Measurements from ENCODE around the gene CDK14.

DNA sequence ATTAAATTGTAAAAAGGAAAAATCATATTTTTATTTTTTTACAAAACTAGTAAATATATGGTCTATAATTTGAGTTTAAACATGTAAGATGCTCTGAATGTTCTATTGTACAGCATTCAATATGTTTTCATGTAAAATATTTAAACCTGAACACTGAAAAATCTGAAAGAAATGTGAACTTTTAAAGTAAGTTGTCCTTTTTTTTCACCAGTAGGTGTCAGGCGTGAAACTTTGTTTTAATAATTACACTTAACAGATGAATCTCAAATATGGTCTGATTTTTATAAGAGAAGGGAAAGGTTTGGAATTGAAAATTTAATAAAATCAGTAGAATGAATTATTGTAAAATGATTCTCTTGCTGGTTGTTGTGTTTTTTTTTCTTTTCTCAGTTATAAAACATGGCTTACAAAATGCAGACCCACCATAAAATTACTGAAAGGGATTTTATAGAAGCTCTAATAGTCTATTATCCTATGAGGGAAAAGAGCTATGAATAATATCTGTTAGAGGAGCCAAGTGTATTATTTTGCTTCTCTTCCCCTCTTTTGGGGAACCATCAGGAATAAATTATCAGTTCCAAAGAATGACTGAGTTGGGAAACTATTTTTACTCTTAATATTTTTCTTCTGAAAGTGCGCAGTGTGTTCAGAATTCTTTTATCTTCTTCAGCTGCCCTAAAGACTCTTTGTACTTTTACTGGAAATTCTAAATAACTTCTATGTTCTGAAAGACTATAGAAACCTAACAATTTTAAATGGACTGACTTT is 450.4 kb downstream of the CDK14 start:
- TF ChIP-seq, protein P1, sequence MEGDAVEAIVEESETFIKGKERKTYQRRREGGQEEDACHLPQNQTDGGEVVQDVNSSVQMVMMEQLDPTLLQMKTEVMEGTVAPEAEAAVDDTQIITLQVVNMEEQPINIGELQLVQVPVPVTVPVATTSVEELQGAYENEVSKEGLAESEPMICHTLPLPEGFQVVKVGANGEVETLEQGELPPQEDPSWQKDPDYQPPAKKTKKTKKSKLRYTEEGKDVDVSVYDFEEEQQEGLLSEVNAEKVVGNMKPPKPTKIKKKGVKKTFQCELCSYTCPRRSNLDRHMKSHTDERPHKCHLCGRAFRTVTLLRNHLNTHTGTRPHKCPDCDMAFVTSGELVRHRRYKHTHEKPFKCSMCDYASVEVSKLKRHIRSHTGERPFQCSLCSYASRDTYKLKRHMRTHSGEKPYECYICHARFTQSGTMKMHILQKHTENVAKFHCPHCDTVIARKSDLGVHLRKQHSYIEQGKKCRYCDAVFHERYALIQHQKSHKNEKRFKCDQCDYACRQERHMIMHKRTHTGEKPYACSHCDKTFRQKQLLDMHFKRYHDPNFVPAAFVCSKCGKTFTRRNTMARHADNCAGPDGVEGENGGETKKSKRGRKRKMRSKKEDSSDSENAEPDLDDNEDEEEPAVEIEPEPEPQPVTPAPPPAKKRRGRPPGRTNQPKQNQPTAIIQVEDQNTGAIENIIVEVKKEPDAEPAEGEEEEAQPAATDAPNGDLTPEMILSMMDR (IDR thresholded peaks at IDR 0.05; ENCODE audit: low read depth, low read length, missing input control), result no peak
- TF ChIP-seq GABPA (IDR thresholded peaks at IDR 0.05 in 1 of 2, conservative IDR thresholded peaks at IDR 0.05 in 1 of 2) (no peak), RAD21 (IDR thresholded peaks at IDR 0.05) (peak; percentile 9 to 28)
